ENCODE measurements around the gene NEUROG3. TPM values are rescaled to one million over a fixed set of nuclear protein-coding genes. Genes with fewer than 3 reads are reported as not detected.

NEUROG3 gene
- polyA plus RNA-seq, 3 donors: not detected

- intact Hi-C loops (cut with micrococcal nuclease): no loop called here
- DNase-seq: no peak
- Histone ChIP-seq H3K36me3 (replicated peaks in 1 of 2; ENCODE audit: control insufficient read depth in 1 of 2, insufficient read depth in 2 of 2, low read length in 2 of 2) (no peaks in the 10 kb centered on the region), H3K27me3 (ENCODE audit: control insufficient read depth in 2 of 2, insufficient read depth in 2 of 2, low read length in 2 of 2) (peaks cover 0 to 3% of the 10 kb centered on the region in 2 donors), H3K9ac (ENCODE audit: insufficient read depth, low read length, poor library complexity, severe bottlenecking) (no peak overlapping the region), H3K79me2 (ENCODE audit: insufficient read depth, low read length) (no peaks in the 10 kb centered on the region), H2AFZ (ENCODE audit: insufficient read depth, low read depth, low read length, poor library complexity, severe bottlenecking) (no peak overlapping the region), H3K27ac (ENCODE audit: low read depth in 1 of 2, low read length in 2 of 2) (no peak overlapping the region), H3K4me2 (replicated peaks; ENCODE audit: extremely low read depth, low read length, poor library complexity, severe bottlenecking) (no peak overlapping the region), H3K4me1 (ENCODE audit: control insufficient read depth in 1 of 2, insufficient read depth in 2 of 2, low read length in 2 of 2) (no peaks in the 10 kb centered on the region), H4K20me1 (ENCODE audit: insufficient read depth, low read length) (no peaks in the 10 kb centered on the region), H3K4me3 (replicated peaks in 1 of 3; ENCODE audit: low read depth in 2 of 3, low read length in 3 of 3) (no peak overlapping the region), H3K9me3 (replicated peaks in 1 of 2; ENCODE audit: control insufficient read depth in 1 of 2, insufficient read depth in 1 of 2, low read length in 2 of 2) (peaks cover 0 to 7% of the 10 kb centered on the region in 2 donors)
- Mint-ChIP-seq H3K4me1 (no peaks in the 10 kb centered on the region), H3K9me3 (peaks cover 2 to 12% (median 5%) of the 10 kb centered on the region in 7 donors), H3K4me3 (no peak overlapping the region), H3K36me3 (no peaks in the 10 kb centered on the region), H3K27ac (no peak overlapping the region), H3K27me3 (ENCODE audit: low read depth in 3 of 3) (peaks cover 11 to 18% (median 13%) of the 10 kb centered on the region in 3 donors)
- 69% methylated on average over 2 of the region's 3 CpGs for WGBS (ENCODE audit: insufficient coverage)
- TF ChIP-seq CTCF (IDR thresholded peaks at IDR 0.05): no peak
Observed at GRCh38 chr10:69533658-69534057, 39.6 kb downstream of the NEUROG3 start.

GRCh38 chr10:69527961-69528360 is 45.3 kb downstream of the NEUROG3 start:
- H3K36me3 Mint-ChIP-seq: no peaks in the 10 kb centered on the region
- 96% methylated on average over 10 of the region's 11 CpGs for WGBS (ENCODE audit: insufficient coverage)

More at GRCh38 chr10:69527961-69528360, 45.3 kb downstream of the NEUROG3 start:
- TF ChIP-seq CTCF (IDR thresholded peaks at IDR 0.05): no peak
- no peak for DNase-seq
- intact Hi-C loops (cut with micrococcal nuclease): no loop called here
- Mint-ChIP-seq H3K4me1 (no peaks in the 10 kb centered on the region), H3K4me3 (no peak overlapping the region), H3K27me3 (ENCODE audit: low read depth in 3 of 3) (peaks cover 15 to 27% (median 16%) of the 10 kb centered on the region in 3 donors), H3K27ac (no peak overlapping the region), H3K9me3 (peaks cover 0 to 5% (median 1%) of the 10 kb centered on the region in 7 donors)
- no peaks in the 10 kb centered on the region for H4K20me1 ChIP-seq (ENCODE audit: insufficient read depth, low read length)
- no peak overlapping the region for H2AFZ ChIP-seq (ENCODE audit: insufficient read depth, low read depth, low read length, poor library complexity, severe bottlenecking)
- no peaks in the 10 kb centered on the region for H3K4me1 ChIP-seq (ENCODE audit: control insufficient read depth in 1 of 2, insufficient read depth in 2 of 2, low read length in 2 of 2)
- no peak overlapping the region for H3K27ac ChIP-seq (ENCODE audit: low read depth in 1 of 2, low read length in 2 of 2)
- no peak overlapping the region for H3K4me2 ChIP-seq (replicated peaks; ENCODE audit: extremely low read depth, low read length, poor library complexity, severe bottlenecking)
- no peaks in the 10 kb centered on the region for H3K27me3 ChIP-seq (ENCODE audit: control insufficient read depth in 2 of 2, insufficient read depth in 2 of 2, low read length in 2 of 2)
- H3K36me3 ChIP-seq (replicated peaks in 1 of 2; ENCODE audit: control insufficient read depth in 1 of 2, insufficient read depth in 2 of 2, low read length in 2 of 2): no peaks in the 10 kb centered on the region
- H3K4me3 ChIP-seq (replicated peaks in 1 of 3; ENCODE audit: low read depth in 2 of 3, low read length in 3 of 3): no peak overlapping the region
- no peaks in the 10 kb centered on the region for H3K79me2 ChIP-seq (ENCODE audit: insufficient read depth, low read length)
- no peaks in the 10 kb centered on the region for H3K9me3 ChIP-seq (replicated peaks in 1 of 2; ENCODE audit: control insufficient read depth in 1 of 2, insufficient read depth in 1 of 2, low read length in 2 of 2)
- no peak overlapping the region for H3K9ac ChIP-seq (ENCODE audit: insufficient read depth, low read length, poor library complexity, severe bottlenecking)

Other genes starting within 250 kb of the NEUROG3 start
- gene TACR2, start 156.5 kb downstream of the NEUROG3 start, polyA plus RNA-seq: under 1 TPM; 0.19 to 0.23 (median 0.20) TPM
- under 1 TPM in 2 of 3 donors, not detected in 1; 0.22 to 0.39 TPM for gene TSPAN15, start 122.0 kb downstream of the NEUROG3 start, polyA plus RNA-seq
- not detected for gene FAM241B, start 56.8 kb upstream of the NEUROG3 start, polyA plus RNA-seq
- not detected for gene COL13A1, start 228.5 kb upstream of the NEUROG3 start, polyA plus RNA-seq